WTC11 (cell line): ENCODE data around the gene SPART. TPM values are rescaled to one million over a fixed set of nuclear protein-coding genes. Genes with fewer than 3 reads are reported as not detected.

Experiments used
- ATF1 ChIP-seq: sonication (generic); formaldehyde crosslinking; IDR thresholded peaks from 2 replicates; pipeline ENCODE4 v1.8.1; 2023; ENCODE audit warnings: mild to moderate bottlenecking, moderate library complexity, missing genetic modification reagents
- CBFB ChIP-seq: sonication (generic); formaldehyde crosslinking; IDR thresholded peaks from 2 replicates; pipeline ENCODE4 v1.8.1; 2022; ENCODE audit warnings: mild to moderate bottlenecking, low read depth, missing genetic modification reagents
- E2F5 ChIP-seq: sonication (generic); formaldehyde crosslinking; IDR thresholded peaks from 2 replicates; pipeline ENCODE4 v1.8.1; 2022; ENCODE audit warnings: mild to moderate bottlenecking, moderate library complexity, missing genetic modification reagents
- ESRRA ChIP-seq: sonication (generic); formaldehyde crosslinking; IDR thresholded peaks from 2 replicates; pipeline ENCODE4 v1.8.1; 2022; ENCODE audit warnings: mild to moderate bottlenecking, missing genetic modification reagents, borderline replicate concordance
- FOXP4 ChIP-seq: sonication (generic); formaldehyde crosslinking; IDR thresholded peaks from 2 replicates; pipeline ENCODE4 v1.8.0; 2022; ENCODE audit warnings: mild to moderate bottlenecking, missing genetic modification reagents
- GTF2I ChIP-seq: fragments of 250-450 bp; sonication (Bioruptor Pico); conservative IDR thresholded peaks from 2 replicates; pipeline ENCODE4 v1.4.0; 2021; ENCODE audit warnings: mild to moderate bottlenecking
- HMGXB4 ChIP-seq: sonication (generic); formaldehyde crosslinking; IDR thresholded peaks from 2 replicates; pipeline ENCODE4 v1.8.1; 2023; ENCODE audit warnings: mild to moderate bottlenecking, moderate library complexity, missing genetic modification reagents
- IRF2 ChIP-seq: sonication (generic); formaldehyde crosslinking; IDR thresholded peaks from 2 replicates; pipeline ENCODE4 v1.8.0; 2022; ENCODE audit warnings: low read depth, missing genetic modification reagents, borderline replicate concordance
- KAT7 ChIP-seq: sonication (generic); formaldehyde crosslinking; IDR thresholded peaks from 2 replicates; pipeline ENCODE4 v1.8.1; 2023; ENCODE audit warnings: missing genetic modification reagents, mild to moderate bottlenecking, borderline replicate concordance
- NFATC4 ChIP-seq: fragments of 250-450 bp; sonication (Bioruptor Pico); IDR thresholded peaks from 2 replicates; pipeline ENCODE4 v1.9.0; 2021; ENCODE audit warnings: mild to moderate bottlenecking
- RELA ChIP-seq: sonication (generic); formaldehyde crosslinking; IDR thresholded peaks from 2 replicates; pipeline ENCODE4 v1.8.1; 2022; ENCODE audit warnings: missing genetic modification reagents, mild to moderate bottlenecking, borderline replicate concordance
- RORB ChIP-seq: fragments of 250-450 bp; sonication (Bioruptor Pico); IDR thresholded peaks from 2 replicates; pipeline ENCODE4 v1.9.0; 2021; ENCODE audit warnings: mild to moderate bottlenecking
- SP1 ChIP-seq: sonication (generic); formaldehyde crosslinking; conservative IDR thresholded peaks from 2 replicates; pipeline ENCODE4 v1.8.1; 2022; ENCODE audit warnings: missing genetic modification reagents
- TEAD1 ChIP-seq: sonication (generic); formaldehyde crosslinking; IDR thresholded peaks from 2 replicates; pipeline ENCODE4 v1.8.0; 2022; ENCODE audit warnings: mild to moderate bottlenecking, missing genetic modification reagents
- TP53 ChIP-seq: sonication (generic); formaldehyde crosslinking; IDR thresholded peaks from 2 replicates; pipeline ENCODE4 v1.8.1; 2023; ENCODE audit warnings: mild to moderate bottlenecking, missing genetic modification reagents
- USF2 ChIP-seq: sonication (generic); formaldehyde crosslinking; IDR thresholded peaks from 2 replicates; pipeline ENCODE4 v1.8.1; 2023; ENCODE audit warnings: mild to moderate bottlenecking, missing genetic modification reagents, moderate library complexity
- ZNF138 ChIP-seq: sonication (generic); formaldehyde crosslinking; conservative IDR thresholded peaks from 2 replicates; pipeline ENCODE4 v1.8.1; 2022; ENCODE audit warnings: mild to moderate bottlenecking, moderate library complexity, missing genetic modification reagents
- ZNF263 ChIP-seq: sonication (generic); formaldehyde crosslinking; IDR thresholded peaks from 2 replicates; pipeline ENCODE4 v1.8.1; 2022; ENCODE audit warnings: low read depth, mild to moderate bottlenecking, moderate library complexity, missing genetic modification reagents
- total RNA-seq: library from RNA; stranded (reverse); gene quantifications from 3 replicates; pipeline ENCODE4 v1.2.3, GENCODE V29; 2021
- TF ChIP-seq, protein P1 (sequence below): sonication (generic); formaldehyde crosslinking; IDR thresholded peaks from 2 replicates; pipeline ENCODE4 v1.8.0; 2023; ENCODE audit warnings: missing genetic modification reagents
- TF ChIP-seq, protein P2 (sequence below): sonication (generic); formaldehyde crosslinking; IDR thresholded peaks from 2 replicates; pipeline ENCODE4 v1.8.1; 2022; ENCODE audit warnings: low read depth, mild to moderate bottlenecking, moderate library complexity, missing genetic modification reagents, borderline replicate concordance
- TF ChIP-seq, protein P3 (sequence below): sonication (generic); formaldehyde crosslinking; IDR thresholded peaks from 2 replicates; pipeline ENCODE4 v1.8.1; 2022; ENCODE audit warnings: low read depth, missing genetic modification reagents, borderline replicate concordance

Gene SPART
- total RNA-seq, 1 experiment from 2014 or later, result 95.7 TPM

DNA sequence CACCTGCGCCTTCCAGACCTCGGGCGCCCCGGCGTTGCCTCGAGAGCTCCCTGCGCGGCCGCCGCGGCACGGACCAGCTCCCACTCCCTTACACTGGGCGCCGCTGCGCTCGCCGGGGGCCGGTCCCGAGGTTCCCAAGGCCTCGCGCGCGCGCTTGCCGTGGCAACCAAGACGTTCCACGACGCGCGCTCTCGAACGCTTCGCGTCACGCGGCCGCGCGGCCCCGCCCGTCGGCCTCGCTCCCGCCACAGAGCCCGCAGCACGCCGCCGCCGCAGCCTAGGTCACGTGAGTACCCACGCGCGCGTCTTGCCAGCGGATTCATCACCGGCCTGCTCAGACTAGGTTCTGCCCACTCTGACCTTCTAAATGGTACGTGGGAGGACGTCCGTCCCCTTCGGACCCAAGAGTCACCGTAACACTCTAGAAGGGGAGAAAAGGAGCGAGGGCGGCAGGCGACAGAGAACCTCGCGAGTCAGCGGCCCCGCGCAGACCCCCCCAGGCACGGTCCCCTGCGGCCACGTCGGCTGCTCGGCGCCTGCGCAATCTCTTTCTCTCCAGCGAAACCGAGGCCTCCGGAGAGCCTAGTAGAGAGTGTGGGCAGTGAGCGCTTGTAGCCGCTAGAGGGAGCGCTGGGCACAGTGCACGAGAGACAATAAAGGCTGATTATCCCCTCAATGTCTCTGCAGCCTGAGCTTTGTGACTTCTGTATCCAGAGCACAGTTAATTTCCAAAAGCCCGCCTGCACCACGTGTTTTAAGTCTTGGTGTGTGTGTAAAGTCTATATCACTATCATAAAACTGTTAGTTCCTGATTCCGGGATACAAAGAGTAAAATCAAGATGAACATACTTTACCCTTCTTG, at the start of gene SPART (continued):
- TF ChIP-seq, protein P1, sequence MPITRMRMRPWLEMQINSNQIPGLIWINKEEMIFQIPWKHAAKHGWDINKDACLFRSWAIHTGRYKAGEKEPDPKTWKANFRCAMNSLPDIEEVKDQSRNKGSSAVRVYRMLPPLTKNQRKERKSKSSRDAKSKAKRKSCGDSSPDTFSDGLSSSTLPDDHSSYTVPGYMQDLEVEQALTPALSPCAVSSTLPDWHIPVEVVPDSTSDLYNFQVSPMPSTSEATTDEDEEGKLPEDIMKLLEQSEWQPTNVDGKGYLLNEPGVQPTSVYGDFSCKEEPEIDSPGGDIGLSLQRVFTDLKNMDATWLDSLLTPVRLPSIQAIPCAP (CRISPR knock-in tag), result 0 out of 2 replicates have a peak, but pooled peaks have one; percentile 57
- no peak for TF ChIP-seq ATF1 (CRISPR knock-in tag)
- 0 out of 2 replicates have a peak, but pooled peaks have one; percentile 8 for TF ChIP-seq SP1
- TF ChIP-seq ESRRA (CRISPR knock-in tag), result peak; percentile 35; the same call in 1 of the 2 replicates
- no peak for TF ChIP-seq RORB
- TF ChIP-seq FOXP4 (CRISPR knock-in tag), result peak; percentile 69
- TF ChIP-seq RELA, result no peak
- TF ChIP-seq TP53, result peak; percentile 52; the same call in 1 of the 2 replicates
- TF ChIP-seq CBFB (CRISPR knock-in tag), result 0 out of 2 replicates have a peak, but pooled peaks have one; percentile 65
- TF ChIP-seq, protein P2, sequence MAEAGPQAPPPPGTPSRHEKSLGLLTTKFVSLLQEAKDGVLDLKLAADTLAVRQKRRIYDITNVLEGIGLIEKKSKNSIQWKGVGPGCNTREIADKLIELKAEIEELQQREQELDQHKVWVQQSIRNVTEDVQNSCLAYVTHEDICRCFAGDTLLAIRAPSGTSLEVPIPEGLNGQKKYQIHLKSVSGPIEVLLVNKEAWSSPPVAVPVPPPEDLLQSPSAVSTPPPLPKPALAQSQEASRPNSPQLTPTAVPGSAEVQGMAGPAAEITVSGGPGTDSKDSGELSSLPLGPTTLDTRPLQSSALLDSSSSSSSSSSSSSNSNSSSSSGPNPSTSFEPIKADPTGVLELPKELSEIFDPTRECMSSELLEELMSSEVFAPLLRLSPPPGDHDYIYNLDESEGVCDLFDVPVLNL (CRISPR knock-in tag), result peak; percentile 52; the same call in 1 of the 2 replicates
- TF ChIP-seq TEAD1 (CRISPR knock-in tag), result peak; percentile 72; the same call in 1 of the 2 replicates
- peak; percentile 69 for TF ChIP-seq HMGXB4 (CRISPR knock-in tag)
- TF ChIP-seq, protein P3, sequence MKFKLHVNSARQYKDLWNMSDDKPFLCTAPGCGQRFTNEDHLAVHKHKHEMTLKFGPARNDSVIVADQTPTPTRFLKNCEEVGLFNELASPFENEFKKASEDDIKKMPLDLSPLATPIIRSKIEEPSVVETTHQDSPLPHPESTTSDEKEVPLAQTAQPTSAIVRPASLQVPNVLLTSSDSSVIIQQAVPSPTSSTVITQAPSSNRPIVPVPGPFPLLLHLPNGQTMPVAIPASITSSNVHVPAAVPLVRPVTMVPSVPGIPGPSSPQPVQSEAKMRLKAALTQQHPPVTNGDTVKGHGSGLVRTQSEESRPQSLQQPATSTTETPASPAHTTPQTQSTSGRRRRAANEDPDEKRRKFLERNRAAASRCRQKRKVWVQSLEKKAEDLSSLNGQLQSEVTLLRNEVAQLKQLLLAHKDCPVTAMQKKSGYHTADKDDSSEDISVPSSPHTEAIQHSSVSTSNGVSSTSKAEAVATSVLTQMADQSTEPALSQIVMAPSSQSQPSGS (CRISPR knock-in tag), result no peak
- peak; percentile 75 for TF ChIP-seq USF2
- TF ChIP-seq IRF2 (CRISPR knock-in tag), result no peak
- TF ChIP-seq GTF2I (CRISPR knock-in tag), result no peak
- TF ChIP-seq NFATC4 (CRISPR knock-in tag), result no peak
- TF ChIP-seq ZNF138 (CRISPR knock-in tag), result peak; percentile 67; the same call in 1 of the 2 replicates
- TF ChIP-seq E2F5, result 0 out of 2 replicates have a peak, but pooled peaks have one; percentile 23
- no peak; the same call in 1 of the 2 replicates for TF ChIP-seq ZNF263 (CRISPR knock-in tag)
- 0 out of 2 replicates have a peak, but pooled peaks have one; percentile 63 for TF ChIP-seq KAT7 (CRISPR knock-in tag)
